Gastroesophageal sphincter (tissue), 4 donors: ENCODE results near the gene APBB1IP. TPM values are rescaled to one million over a fixed set of nuclear protein-coding genes. Genes with fewer than 3 reads are reported as not detected.
A peak's percentile ranks its signal among the peaks of the same experiment; 100 is the strongest.

Source experiments
- ATAC-seq: fragments of 150-250 bp; one replicate; pipeline ENCODE4 v1.9.1; 2016; ENCODE audit warnings: mild to moderate bottlenecking, moderate library complexity
- H3K27ac ChIP-seq, 4 donors: fragments of 200-600 bp; sonication (generic) in 3 of 4; 1 replicate in 3 of 4; 2 replicates in 1 of 4; pipeline ENCODE4 v1.5.1; 2016 to 2019
- H3K27me3 ChIP-seq: fragments of 200-600 bp; sonication (generic); one replicate; pipeline ENCODE4 v1.5.1; 2019
- H3K36me3 ChIP-seq, 2 donors: fragments of 200-600 bp; sonication (generic); one replicate each; pipeline ENCODE4 v1.5.1; 2019; ENCODE audit warnings: control low read depth in 1 of 2
- H3K4me1 ChIP-seq, 3 donors: fragments of 200-600 bp; sonication (generic); 1 replicate in 2 of 3; 2 replicates in 1 of 3; pipeline ENCODE4 v1.5.1; 2016 to 2019; ENCODE audit warnings: control low read depth in 2 of 3
- H3K4me3 ChIP-seq, 2 donors: fragments of 200-600 bp; sonication (generic); one replicate each; pipeline ENCODE4 v1.5.1; 2019; ENCODE audit warnings: mild to moderate bottlenecking in 1 of 2, moderate library complexity in 1 of 2
- H3K9me3 ChIP-seq, 3 donors: fragments of 200-600 bp; sonication (generic); one replicate each; pipeline ENCODE4 v1.5.1; 2017 to 2019; ENCODE audit warnings: control low read depth in 2 of 3
- EP300 ChIP-seq: sonication (generic); formaldehyde crosslinking; IDR thresholded peaks from one replicate; pipeline ENCODE4 v1.6.1; 2017; ENCODE audit warnings: antibody characterized with exemption, mild to moderate bottlenecking
- POLR2A ChIP-seq, 2 donors: fragments of 450-650 bp; IDR thresholded peaks; one replicate each; pipeline ENCODE4 v1.6.1; 2017; ENCODE audit warnings: antibody characterized with exemption in 2 of 2, mild to moderate bottlenecking in 2 of 2, moderate library complexity in 1 of 2
- POLR2AphosphoS5 ChIP-seq: sonication (generic); formaldehyde crosslinking; IDR thresholded peaks from one replicate; pipeline ENCODE4 v1.6.1; 2017; ENCODE audit warnings: antibody characterized with exemption
- WGBS, 2 donors: methylation state at CpG; one replicate each; pipeline ENCODE4 v1.1.5; 2018; ENCODE audit warnings: low coverage in 1 of 2; 5-methylcytosine and 5-hydroxymethylcytosine counted together
- total RNA-seq, 4 donors: library from RNA; depleted of rRNA; stranded (reverse); fragments of >200 nt; gene quantifications; one replicate each; pipeline ENCODE4 v1.1.0, GENCODE V29; 2016
- TF ChIP-seq, protein P1 (sequence below), 4 experiments: fragments of 200-600 bp in 2 of 4; fragments of 450-650 bp in 2 of 4; sonication (generic) in 1 of 4; IDR thresholded peaks; one replicate each; pipeline ENCODE4 v1.5.1; 2017 to 2019; ENCODE audit warnings: antibody characterized with exemption in 4 of 4, mild to moderate bottlenecking in 2 of 4, moderate library complexity in 2 of 4

The APBB1IP gene
- total RNA-seq, 4 donors from 2014 or later: 2.3 to 6.9 (median 4.9) TPM

DNA sequence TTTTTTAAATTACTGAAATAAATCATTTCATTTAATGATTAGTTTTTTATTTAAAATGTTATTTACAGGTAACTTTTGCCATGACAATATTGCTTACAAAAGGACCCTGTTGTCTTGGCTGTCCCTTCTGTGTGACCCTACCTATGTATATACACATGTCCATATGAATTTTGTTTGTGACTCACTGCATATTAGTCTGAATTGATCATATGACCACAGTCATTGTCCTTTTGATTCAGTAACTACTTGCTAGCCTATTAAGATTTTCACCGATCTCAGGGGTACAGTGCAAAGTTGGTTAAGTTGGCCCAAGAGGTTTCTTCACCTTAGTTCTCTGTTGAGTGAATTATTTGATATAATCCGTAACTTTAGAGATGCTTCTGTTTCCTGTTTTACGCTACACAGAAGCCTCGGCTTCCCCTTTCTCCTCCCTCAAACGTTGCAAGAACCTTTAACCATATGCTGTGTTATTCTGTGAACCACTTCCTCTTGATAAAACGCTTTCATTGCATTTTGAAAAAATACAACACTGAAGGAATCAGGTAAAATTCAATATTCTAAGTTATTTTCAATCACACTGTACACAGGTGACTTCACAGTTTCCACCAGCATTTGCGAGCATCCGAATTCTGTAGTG, 43.9 kb downstream of the APBB1IP start:
- WGBS, 2 donors: 63 to 78% methylated on average over 4 to 8 of the region's 8 CpGs
- ATAC-seq: no peak
- Histone ChIP-seq H3K27ac (peak overlapping the region in 1 of 4 donors; percentile 37), H3K9me3 (no peaks in the 10 kb centered on the region), H3K36me3 (no peaks in the 10 kb centered on the region), H3K4me3 (no peak overlapping the region), H3K4me1 (peaks cover 0 to 17% (median 0%) of the 10 kb centered on the region in 3 donors), H3K27me3 (no peaks in the 10 kb centered on the region)
- TF ChIP-seq POLR2AphosphoS5: no peak
- no peak for TF ChIP-seq POLR2A (IDR thresholded peaks at IDR 0.05)
- TF ChIP-seq EP300: no peak
- TF ChIP-seq, protein P1, sequence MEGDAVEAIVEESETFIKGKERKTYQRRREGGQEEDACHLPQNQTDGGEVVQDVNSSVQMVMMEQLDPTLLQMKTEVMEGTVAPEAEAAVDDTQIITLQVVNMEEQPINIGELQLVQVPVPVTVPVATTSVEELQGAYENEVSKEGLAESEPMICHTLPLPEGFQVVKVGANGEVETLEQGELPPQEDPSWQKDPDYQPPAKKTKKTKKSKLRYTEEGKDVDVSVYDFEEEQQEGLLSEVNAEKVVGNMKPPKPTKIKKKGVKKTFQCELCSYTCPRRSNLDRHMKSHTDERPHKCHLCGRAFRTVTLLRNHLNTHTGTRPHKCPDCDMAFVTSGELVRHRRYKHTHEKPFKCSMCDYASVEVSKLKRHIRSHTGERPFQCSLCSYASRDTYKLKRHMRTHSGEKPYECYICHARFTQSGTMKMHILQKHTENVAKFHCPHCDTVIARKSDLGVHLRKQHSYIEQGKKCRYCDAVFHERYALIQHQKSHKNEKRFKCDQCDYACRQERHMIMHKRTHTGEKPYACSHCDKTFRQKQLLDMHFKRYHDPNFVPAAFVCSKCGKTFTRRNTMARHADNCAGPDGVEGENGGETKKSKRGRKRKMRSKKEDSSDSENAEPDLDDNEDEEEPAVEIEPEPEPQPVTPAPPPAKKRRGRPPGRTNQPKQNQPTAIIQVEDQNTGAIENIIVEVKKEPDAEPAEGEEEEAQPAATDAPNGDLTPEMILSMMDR (IDR thresholded peaks at IDR 0.05): no peak

DNA sequence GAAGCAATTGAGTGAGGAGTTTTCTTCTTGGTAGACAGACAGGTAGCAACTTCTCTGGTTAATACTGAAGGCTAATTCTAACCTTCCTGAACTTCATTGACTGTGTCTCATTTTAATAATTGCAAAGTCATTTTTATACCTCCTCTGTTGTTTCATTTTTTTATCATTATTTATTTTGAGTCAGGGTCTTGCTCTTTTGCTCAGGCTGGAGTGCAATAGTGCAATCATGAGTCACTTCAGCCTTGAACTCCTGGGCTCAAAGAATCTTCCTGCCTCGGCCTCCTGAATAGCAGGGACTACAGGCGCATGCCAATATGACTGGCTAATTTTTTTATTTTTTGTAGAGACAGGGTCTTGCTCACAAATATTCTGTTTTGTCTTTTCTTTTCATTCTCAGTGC, 45.4 kb downstream of the APBB1IP start:
- H3K4me1 ChIP-seq: peaks cover 0 to 24% (median 0%) of the 10 kb centered on the region in 3 donors
- 100% methylated on average over 2 of the region's 2 CpGs for WGBS, 2 donors
- no peaks in the 10 kb centered on the region for H3K36me3 ChIP-seq
- no peak overlapping the region for H3K4me3 ChIP-seq
- no peaks in the 10 kb centered on the region for H3K27me3 ChIP-seq
- TF ChIP-seq POLR2A (IDR thresholded peaks at IDR 0.05) (no peak), POLR2AphosphoS5 (no peak), EP300 (no peak)
- TF ChIP-seq, protein P1 (IDR thresholded peaks at IDR 0.05): no peak
- H3K27ac ChIP-seq: no peak overlapping the region
- no peak for ATAC-seq
- no peaks in the 10 kb centered on the region for H3K9me3 ChIP-seq

DNA sequence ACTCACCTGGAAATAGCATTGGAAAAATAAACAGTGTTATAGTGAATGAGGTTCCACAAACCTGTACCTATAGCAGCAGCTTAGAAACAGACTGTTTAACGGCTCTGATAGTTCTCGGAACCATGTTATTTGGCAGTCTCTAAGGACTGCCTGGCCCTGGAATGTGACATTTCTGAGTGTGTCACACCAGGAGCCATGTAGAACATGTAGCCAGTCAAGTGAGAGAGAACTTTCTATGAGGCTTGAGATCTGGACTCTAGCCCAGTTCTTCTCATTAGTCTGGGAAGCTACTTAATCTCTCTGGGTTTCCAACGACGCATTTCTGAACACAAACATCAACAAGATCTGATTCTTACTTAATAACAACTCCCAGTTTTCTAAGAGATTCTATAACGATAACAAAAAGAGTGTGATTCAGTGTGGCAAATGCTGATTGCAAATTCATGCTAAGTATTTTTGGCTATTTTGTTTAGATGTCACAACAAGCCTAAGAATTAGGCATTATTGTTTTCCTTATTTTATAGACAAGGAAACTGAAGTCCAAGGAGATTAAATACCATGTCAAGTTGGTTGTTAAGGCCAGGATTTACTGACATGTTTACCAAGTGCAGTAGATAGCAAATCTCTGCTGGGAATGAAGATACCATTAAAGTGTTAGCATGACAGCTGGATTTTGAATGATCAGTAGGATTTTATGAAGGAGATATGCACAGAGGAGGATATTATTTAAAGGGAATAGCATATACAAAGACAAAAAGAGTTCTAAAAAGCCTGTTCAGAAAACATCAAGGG, 47.2 kb downstream of the APBB1IP start:
- peak overlapping the region in 2 of 4 donors; percentile 63 to 74 for H3K27ac ChIP-seq
- TF ChIP-seq POLR2AphosphoS5 (no peak), POLR2A (IDR thresholded peaks at IDR 0.05) (no peak), EP300 (no peak)
- TF ChIP-seq, protein P1 (IDR thresholded peaks at IDR 0.05): no peak
- no peaks in the 10 kb centered on the region for H3K36me3 ChIP-seq
- peaks cover 0 to 24% (median 0%) of the 10 kb centered on the region in 3 donors for H3K4me1 ChIP-seq
- no peaks in the 10 kb centered on the region for H3K9me3 ChIP-seq
- H3K27me3 ChIP-seq: no peaks in the 10 kb centered on the region
- ATAC-seq: peak; percentile 24
- H3K4me3 ChIP-seq: no peak overlapping the region
- 43 to 47% methylated on average over 3 to 5 of the region's 5 CpGs for WGBS, 2 donors

DNA sequence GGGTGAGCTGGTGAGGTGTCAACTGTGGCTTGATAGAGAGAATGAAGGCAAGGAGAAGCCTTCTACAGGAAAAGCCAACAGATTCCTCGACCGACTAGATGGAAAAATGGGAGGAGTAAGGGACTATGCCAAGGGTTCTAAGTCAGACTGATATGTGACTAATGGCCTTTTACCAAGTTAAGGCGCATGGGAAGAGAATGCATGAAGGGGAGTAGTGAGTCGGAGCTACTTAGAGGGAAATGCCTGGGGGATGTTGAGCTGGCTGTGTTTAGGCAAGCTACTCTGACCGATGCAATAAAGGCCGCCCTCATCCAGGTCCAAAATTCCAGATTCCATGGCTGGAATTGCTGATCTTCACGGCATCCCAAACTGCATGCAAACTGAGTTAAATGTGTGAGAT, 48.2 kb downstream of the APBB1IP start:
- peak; percentile 74 for ATAC-seq
- Histone ChIP-seq H3K9me3 (no peaks in the 10 kb centered on the region), H3K4me1 (peaks cover 0 to 24% (median 0%) of the 10 kb centered on the region in 3 donors), H3K36me3 (no peaks in the 10 kb centered on the region), H3K27me3 (no peaks in the 10 kb centered on the region), H3K4me3 (no peak overlapping the region), H3K27ac (peak overlapping the region in 3 of 4 donors; percentile 63 to 74 (median 64))
- 20 to 28% methylated on average over 7 of the region's 7 CpGs for WGBS, 2 donors
- TF ChIP-seq POLR2AphosphoS5 (no peak), POLR2A (IDR thresholded peaks at IDR 0.05) (no peak), EP300 (no peak)
- TF ChIP-seq, protein P1 (IDR thresholded peaks at IDR 0.05): no peak
